ENCODE measurements around the gene CXCL17. TPM values are rescaled to one million over a fixed set of nuclear protein-coding genes. Genes with fewer than 3 reads are reported as not detected.

The CXCL17 gene
- total and polyA plus RNA-seq, 2 experiments from 2014 or later = 4.4 to 16.7 TPM

DNA sequence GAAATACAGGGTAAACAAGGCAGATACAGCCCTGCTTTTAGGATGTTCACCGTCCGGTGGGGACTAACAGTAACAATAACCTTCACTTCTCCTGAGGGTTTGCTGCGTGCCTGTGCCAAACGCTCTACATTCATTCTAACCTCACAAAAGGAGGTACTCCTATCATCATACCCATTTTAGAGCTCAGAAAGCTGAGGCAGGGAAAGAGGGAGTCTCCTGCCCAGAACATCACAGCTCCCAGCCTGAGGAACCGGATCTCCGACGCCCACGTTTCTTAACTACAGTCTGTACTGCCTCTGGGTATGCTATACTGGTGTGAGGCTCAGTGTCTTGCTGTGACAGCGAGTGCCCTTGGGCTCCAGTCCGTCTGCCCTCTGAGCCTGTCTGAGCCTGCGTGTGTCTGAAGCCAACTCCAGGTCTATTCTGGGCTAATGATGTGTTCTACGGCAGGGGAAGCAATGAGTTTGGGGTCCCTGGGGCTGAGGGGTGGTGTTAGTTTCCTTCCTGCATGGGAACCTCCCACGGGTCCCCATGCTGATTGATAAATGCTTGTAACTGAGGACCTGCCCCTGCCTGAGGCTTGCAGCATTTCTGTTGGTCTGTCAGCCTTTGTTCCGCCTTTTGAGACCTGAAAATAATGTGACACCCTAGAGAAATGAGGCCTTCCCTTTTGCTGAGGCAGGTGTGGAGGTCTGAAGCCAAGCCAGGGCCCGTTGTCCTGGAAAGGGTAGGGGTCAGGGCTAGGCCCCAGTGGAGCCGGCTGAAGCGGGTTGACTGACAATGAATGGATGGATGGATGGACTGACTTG, 20.4 kb downstream of the CXCL17 start:
- no peak for TF ChIP-seq EZH2 (IDR thresholded peaks at IDR 0.05; ENCODE audit: borderline replicate concordance)
- no peaks in the 10 kb centered on the region for H3K9me3 ChIP-seq (ENCODE audit: low read depth)
- peak overlapping the region; percentile 82 for H2AFZ ChIP-seq
- peak overlapping the region; percentile 81 for H3K4me3 ChIP-seq
- H3K36me3 ChIP-seq (replicated peaks; ENCODE audit: insufficient read depth, low read depth) = no peaks in the 10 kb centered on the region
- WGBS (ENCODE audit: low lambda C conversion rate, missing lambda C conversion rate) = 79% methylated on average over 17 of the region's 17 CpGs
- H3K9me2 ChIP-seq (replicated peaks; ENCODE audit: insufficient read depth) = no peaks in the 10 kb centered on the region
- no peaks in the 10 kb centered on the region for H4K20me1 ChIP-seq (ENCODE audit: insufficient read depth, poor library complexity, severe bottlenecking)
- no peaks in the 10 kb centered on the region for H3K27me3 ChIP-seq
- DNase-seq (ENCODE audit: low spot score) = no peak
- H3K4me2 ChIP-seq = peak overlapping the region; percentile 89
- H3K4me1 ChIP-seq (ENCODE audit: insufficient read depth) = peaks cover 14% of the 10 kb centered on the region
- H3K79me2 ChIP-seq = peaks cover 2% of the 10 kb centered on the region
- no peak overlapping the region for H3K27ac ChIP-seq

DNA sequence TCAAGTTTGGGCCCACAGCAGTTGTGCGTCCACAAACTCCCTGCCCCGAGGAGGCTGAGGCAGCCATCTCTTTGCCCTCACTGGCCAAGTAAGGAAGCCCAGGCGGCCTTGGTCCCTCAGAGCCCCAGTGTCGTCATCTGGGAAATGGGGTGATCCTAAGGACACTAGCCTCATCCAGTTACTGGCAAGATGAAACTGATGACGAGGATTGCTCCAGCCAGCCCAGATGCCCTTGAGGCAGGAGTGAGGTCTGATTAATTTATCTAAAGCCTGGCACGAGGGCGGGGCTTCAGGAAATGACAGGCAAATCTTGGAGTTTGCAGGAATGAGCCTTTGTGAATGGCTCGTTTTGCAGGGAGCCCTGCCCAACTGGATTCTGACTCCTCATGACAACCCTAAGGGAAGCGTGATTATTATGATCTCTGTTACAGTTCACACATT, 21.1 kb downstream of the CXCL17 start:
- Histone ChIP-seq H3K27ac (no peak overlapping the region), H3K4me1 (ENCODE audit: insufficient read depth) (peaks cover 14% of the 10 kb centered on the region), H3K79me2 (peaks cover 2% of the 10 kb centered on the region), H3K9me2 (replicated peaks; ENCODE audit: insufficient read depth) (no peaks in the 10 kb centered on the region), H3K36me3 (replicated peaks; ENCODE audit: insufficient read depth, low read depth) (no peaks in the 10 kb centered on the region), H3K4me3 (no peak overlapping the region), H3K9me3 (ENCODE audit: low read depth) (no peaks in the 10 kb centered on the region), H2AFZ (no peak overlapping the region), H3K4me2 (no peak overlapping the region), H3K27me3 (no peaks in the 10 kb centered on the region), H4K20me1 (ENCODE audit: insufficient read depth, poor library complexity, severe bottlenecking) (no peaks in the 10 kb centered on the region)
- 90% methylated on average over 9 of the region's 9 CpGs for WGBS (ENCODE audit: low lambda C conversion rate, missing lambda C conversion rate)
- TF ChIP-seq, protein P1, sequence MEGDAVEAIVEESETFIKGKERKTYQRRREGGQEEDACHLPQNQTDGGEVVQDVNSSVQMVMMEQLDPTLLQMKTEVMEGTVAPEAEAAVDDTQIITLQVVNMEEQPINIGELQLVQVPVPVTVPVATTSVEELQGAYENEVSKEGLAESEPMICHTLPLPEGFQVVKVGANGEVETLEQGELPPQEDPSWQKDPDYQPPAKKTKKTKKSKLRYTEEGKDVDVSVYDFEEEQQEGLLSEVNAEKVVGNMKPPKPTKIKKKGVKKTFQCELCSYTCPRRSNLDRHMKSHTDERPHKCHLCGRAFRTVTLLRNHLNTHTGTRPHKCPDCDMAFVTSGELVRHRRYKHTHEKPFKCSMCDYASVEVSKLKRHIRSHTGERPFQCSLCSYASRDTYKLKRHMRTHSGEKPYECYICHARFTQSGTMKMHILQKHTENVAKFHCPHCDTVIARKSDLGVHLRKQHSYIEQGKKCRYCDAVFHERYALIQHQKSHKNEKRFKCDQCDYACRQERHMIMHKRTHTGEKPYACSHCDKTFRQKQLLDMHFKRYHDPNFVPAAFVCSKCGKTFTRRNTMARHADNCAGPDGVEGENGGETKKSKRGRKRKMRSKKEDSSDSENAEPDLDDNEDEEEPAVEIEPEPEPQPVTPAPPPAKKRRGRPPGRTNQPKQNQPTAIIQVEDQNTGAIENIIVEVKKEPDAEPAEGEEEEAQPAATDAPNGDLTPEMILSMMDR (IDR thresholded peaks at IDR 0.05; ENCODE audit: poor library complexity) = no peak
- DNase-seq (ENCODE audit: low spot score) = no peak

DNA sequence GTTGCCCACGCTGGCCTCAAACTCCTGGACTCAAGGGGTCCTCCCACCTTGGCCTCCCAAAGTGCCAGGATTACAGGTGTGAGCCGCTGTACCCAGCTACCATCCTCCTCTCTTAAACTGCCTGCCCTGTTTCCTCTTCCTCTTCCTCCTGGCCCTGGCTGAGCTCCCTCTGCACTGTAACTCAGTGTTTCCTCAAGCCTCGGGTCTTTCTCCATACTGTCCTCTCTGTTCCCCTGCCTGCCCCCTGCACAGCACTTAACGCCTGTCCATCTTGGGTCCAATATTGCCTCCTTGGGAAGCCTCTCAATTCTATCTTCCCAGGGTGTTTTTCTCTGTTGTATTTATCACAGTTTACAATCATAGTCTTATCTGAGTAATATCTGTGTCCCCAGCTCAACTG, 21.6 kb downstream of the CXCL17 start:
- H3K4me1 ChIP-seq (ENCODE audit: insufficient read depth) = peaks cover 14% of the 10 kb centered on the region
- DNase-seq (ENCODE audit: low spot score) = no peak
- no peak overlapping the region for H3K27ac ChIP-seq
- no peak overlapping the region for H3K4me2 ChIP-seq
- H3K79me2 ChIP-seq = peaks cover 2% of the 10 kb centered on the region
- no peaks in the 10 kb centered on the region for H3K36me3 ChIP-seq (replicated peaks; ENCODE audit: insufficient read depth, low read depth)
- no peaks in the 10 kb centered on the region for H4K20me1 ChIP-seq (ENCODE audit: insufficient read depth, poor library complexity, severe bottlenecking)
- H3K27me3 ChIP-seq = no peaks in the 10 kb centered on the region
- no peak overlapping the region for H2AFZ ChIP-seq
- no peak overlapping the region for H3K4me3 ChIP-seq
- TF ChIP-seq EZH2 (IDR thresholded peaks at IDR 0.05; ENCODE audit: borderline replicate concordance) = no peak
- no peak for TF ChIP-seq EZH2phosphoT487 (IDR thresholded peaks at IDR 0.05; ENCODE audit: low read depth, severe bottlenecking, unreplicated experiment)
- TF ChIP-seq, protein P1 (IDR thresholded peaks at IDR 0.05; ENCODE audit: poor library complexity) = no peak
- WGBS (ENCODE audit: low lambda C conversion rate, missing lambda C conversion rate) = 94% methylated on average over 4 of the region's 4 CpGs
- H3K9me3 ChIP-seq (ENCODE audit: low read depth) = no peaks in the 10 kb centered on the region
- no peaks in the 10 kb centered on the region for H3K9me2 ChIP-seq (replicated peaks; ENCODE audit: insufficient read depth)

DNA sequence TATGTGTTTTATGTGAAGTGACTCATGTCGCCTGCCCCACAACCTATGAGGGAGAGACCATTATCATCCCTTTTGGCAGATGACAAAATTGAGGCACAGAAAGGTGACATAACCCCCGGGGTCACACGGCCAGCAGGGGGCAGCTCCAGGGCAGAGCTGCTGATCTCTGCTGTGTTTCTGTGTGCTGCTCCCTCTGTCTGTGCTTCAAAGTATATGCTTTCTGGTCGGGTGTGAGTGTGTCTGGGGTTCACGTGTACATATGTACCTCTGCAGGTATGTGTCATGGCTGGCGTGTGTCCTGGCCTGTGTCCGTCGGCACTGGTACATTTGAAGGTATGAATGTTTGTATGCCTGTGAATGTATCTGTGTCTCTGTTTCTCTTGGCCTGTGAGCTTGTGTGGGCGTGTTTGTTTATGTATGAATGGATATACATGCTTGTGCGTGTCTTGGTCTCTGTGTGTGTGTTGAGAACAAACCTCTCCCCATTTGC, 22.6 kb downstream of the CXCL17 start:
- H3K27ac ChIP-seq = no peak overlapping the region
- TF ChIP-seq EZH2 (IDR thresholded peaks at IDR 0.05; ENCODE audit: borderline replicate concordance) = no peak
- TF ChIP-seq, protein P1 (IDR thresholded peaks at IDR 0.05; ENCODE audit: poor library complexity) = peak; percentile 48
- no peak overlapping the region for H3K4me3 ChIP-seq
- 64% methylated on average over 10 of the region's 10 CpGs for WGBS (ENCODE audit: low lambda C conversion rate, missing lambda C conversion rate)
- DNase-seq (ENCODE audit: low spot score) = peak; percentile 62
- H3K4me2 ChIP-seq = no peak overlapping the region
- no peaks in the 10 kb centered on the region for H3K9me3 ChIP-seq (ENCODE audit: low read depth)
- no peak overlapping the region for H2AFZ ChIP-seq
- H3K27me3 ChIP-seq = no peaks in the 10 kb centered on the region
- peaks cover 2% of the 10 kb centered on the region for H3K79me2 ChIP-seq
- H3K36me3 ChIP-seq (replicated peaks; ENCODE audit: insufficient read depth, low read depth) = no peaks in the 10 kb centered on the region
- peaks cover 14% of the 10 kb centered on the region for H3K4me1 ChIP-seq (ENCODE audit: insufficient read depth)
- no peaks in the 10 kb centered on the region for H4K20me1 ChIP-seq (ENCODE audit: insufficient read depth, poor library complexity, severe bottlenecking)
- H3K9me2 ChIP-seq (replicated peaks; ENCODE audit: insufficient read depth) = no peaks in the 10 kb centered on the region
